GM18858 (cell line): Measurements from ENCODE around the gene MVB12B.

Experiments used
- ATAC-seq: cut with Tn5 transposase; IDR thresholded peaks from one replicate; pipeline ENCODE4 v1.9.1; 2021; ENCODE audit not compliant: unreplicated experiment

Gene MVB12B

GRCh38 chr9:126401581-126401980 lies 75.0 kb downstream of the MVB12B start:
- ATAC-seq = no peak

GRCh38 chr9:126403397-126403796 lies 76.8 kb downstream of the MVB12B start:
- no peak for ATAC-seq

- ATAC-seq = no peak
Observed at GRCh38 chr9:126404459-126404858, 77.8 kb downstream of the MVB12B start.

- ATAC-seq = no peak
Observed at GRCh38 chr9:126406075-126406667, 79.5 kb downstream of the MVB12B start.

DNA sequence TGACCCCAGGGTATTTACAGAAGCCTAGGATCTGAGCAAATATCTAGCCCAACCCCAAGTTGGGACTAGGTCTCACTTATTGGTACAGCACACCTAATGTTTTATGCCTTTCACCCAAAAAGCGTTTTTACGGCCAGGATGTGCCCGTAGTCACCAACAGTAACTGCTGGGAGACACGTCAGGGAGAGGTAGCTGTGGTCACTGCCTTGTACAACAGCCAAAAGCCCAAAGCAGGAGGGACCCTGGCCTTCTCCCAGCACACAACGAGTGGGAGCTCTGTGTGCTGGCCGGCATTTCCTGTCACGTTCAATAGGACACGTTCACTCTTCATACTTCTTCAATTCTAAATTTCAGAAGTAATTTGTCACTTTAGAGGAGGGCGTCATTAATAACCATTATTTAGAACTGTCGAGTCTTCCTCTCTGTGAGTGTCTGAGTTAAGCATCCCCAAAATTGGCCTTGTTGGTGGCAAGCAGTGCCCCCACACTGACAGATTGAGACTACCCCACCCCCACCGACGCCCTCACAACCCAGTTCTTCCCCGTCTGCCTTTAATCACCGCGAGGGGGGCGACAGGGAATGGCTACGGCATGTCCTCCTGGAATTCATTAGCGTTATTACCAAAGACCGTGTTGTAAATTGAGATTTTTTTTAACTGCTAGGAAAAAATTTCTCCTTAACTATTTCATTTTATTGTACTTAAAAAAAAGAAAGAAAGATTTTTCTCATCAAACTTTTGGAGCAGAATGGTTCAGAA lies 80.7 kb downstream of the MVB12B start:
- ATAC-seq = no peak

GRCh38 chr9:126408004-126408403 lies 81.4 kb downstream of the MVB12B start:
- ATAC-seq = no peak

DNA sequence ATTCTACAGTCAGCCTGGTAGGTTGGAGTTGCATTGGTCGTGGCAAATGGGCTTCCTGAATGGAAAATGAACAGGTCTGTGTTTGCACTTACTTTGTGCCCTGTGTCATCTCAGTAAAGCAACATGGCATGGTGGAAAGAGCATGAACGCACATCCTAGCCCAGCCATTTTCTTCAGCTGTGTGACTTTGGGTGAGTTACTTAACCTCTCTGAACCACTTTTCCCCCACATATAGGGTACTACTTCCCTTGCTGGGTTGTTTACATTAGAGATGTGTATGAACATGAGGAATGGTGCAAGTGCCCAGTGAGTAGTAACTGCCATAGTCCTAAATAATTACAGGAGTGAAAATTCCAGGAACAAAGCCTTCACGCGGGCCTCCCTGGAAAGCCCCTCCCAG lies 83.6 kb downstream of the MVB12B start:
- ATAC-seq = no peak

DNA sequence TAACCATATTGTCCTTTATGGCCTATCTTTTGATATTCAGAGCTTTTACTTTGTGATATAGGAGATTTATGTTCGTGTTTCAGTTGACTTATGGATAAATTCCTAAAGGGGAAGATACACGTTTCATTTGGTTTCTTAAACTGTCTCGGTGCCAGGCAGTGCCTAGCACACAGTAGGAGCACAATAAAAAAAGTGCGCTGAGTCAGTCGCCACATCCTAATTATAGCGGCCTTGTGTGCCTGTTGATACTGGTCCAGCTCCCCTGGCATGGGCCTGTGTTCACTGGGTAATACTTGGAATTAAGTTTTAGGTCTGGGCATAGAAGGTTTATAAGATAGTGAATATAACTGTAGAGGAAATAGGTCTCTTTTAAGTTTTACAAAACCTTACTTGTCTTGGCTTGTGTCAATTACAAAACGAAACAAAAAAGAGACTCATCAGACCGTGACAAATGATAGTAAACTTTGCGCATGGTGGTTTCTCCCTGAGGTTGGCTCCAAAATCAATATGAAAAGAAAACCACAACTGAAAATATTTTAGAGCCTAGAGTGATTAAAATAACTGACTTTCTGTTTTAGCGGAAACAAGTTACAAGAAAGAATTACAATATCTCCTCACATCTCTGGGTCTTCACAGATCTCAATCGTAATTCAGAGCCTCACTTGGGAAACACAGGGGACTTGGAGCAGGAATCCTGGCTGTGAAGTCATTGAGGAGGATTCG lies 84.8 kb downstream of the MVB12B start:
- peak; percentile 74 for ATAC-seq

DNA sequence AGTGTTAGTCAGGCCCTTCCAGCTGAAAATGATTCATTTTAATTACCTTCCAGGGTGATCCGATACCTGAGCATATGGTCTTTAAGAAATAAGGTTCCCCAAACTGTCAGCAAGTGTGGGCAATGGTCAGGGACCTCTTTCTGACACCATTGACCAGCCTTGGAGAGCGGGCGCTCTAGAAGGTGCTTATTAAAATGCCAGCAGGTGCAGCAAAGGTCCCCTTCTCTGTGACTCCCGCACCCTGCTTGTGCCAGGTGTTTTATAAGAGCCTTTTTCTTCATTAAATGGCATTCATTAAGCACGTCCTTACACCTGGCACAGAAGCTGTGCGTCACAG lies 85.3 kb downstream of the MVB12B start:
- ATAC-seq = no peak

- no peak for ATAC-seq
Observed at GRCh38 chr9:126412905-126413304, 86.3 kb downstream of the MVB12B start.

DNA sequence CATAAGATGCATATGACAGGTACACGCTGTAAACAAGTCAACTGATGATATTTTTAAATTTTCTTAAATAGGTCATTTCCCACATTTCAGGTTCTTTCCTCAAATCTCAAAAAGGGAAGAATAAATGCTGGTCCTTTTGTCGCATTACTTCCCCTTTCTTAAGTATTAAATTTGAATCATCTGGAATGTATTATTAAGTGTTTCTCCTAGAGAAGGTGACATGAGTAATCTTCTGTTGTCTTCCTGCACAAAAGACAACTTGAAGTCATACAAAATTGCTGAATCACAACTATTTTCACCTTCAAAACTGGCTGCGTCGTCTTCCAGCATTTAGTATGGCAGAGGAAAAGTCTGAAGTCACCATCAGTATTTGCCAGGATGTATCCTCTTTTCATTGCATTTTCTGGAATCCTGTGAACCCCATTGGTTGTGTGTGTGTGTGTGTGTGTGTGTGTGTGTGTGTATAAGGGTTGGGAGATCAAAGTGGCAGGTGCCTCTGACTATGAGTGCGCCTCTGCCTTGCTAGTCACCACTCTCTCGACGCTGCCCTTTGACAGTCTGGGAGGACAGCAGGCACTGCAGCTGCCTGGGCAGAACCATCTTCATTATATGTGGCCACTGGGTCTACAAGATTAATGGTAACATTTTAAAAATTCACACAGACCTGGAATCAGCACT lies 86.9 kb downstream of the MVB12B start:
- no peak for ATAC-seq

DNA sequence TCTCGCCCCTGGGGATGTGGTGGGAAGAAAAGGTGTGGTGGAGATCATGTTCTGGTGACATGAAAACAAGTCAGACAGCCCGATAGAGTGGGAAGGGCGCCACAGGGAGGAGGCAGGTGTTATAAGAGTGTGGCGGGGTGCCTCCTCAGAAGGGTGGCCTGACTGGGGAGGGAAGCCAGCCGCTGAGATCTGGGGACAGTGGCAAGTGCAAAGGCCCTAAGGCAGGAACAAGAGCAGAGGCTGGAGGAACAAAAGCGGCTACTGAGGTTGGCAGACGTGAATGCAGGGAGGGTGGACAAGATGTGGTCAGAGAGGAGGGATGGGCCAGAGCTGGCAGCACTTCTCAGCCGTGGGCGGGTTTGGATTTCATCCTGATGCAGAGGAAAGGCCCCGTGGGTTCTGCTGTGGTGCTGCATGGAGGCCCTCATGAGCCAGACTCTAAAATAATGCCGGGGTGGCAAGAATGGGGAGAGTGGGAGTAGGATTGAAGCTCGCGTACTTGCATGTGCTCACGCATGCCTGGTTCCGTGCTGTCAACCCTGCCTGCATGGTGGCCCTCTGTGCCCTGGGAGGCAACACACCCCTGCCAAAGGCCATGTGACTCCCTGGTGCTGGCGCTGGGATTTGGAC lies 89.2 kb downstream of the MVB12B start:
- no peak for ATAC-seq

- no peak for ATAC-seq
Observed at GRCh38 chr9:126417043-126417442, 90.4 kb downstream of the MVB12B start.

- ATAC-seq = no peak
Observed at GRCh38 chr9:126417684-126418083, 91.1 kb downstream of the MVB12B start.

DNA sequence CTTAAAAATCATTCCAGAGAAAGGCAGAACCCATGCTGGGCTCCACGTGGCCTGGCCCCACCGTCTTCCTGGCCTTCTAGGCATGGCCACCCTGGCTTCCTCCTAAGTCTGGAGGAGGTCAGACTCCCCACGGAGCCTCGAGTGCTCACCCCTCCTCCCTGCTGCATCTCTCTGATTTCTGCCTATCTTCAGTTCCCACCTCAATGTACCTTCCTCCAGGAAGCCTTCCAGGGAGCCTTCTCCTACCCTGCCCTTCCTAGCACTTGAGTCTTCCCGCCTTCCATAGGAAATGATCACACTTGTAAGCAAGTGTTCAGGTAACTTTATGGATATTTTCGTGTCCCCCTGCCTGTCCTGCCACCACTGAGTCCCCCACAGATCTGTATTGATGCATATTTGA lies 92.0 kb downstream of the MVB12B start:
- ATAC-seq = no peak

DNA sequence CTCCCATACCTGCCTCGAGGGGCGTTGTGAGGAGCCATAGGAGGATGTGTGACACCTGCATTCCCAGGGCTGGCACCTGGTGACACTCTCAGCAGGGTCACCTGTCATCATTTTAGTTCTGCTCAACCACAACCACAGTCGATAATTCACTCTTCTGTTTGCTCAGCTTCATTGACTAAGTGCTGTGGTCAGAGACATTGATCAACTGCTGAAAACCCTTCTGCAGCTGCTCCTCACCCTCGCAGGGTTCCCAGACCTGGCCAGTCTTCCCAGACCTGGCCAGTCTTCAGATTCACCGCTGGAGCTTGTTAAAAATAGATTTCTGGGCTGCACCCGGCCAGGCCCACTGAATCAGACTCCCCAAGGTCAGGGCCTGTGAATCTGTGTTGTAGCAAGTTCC lies 92.8 kb downstream of the MVB12B start:
- ATAC-seq = no peak

DNA sequence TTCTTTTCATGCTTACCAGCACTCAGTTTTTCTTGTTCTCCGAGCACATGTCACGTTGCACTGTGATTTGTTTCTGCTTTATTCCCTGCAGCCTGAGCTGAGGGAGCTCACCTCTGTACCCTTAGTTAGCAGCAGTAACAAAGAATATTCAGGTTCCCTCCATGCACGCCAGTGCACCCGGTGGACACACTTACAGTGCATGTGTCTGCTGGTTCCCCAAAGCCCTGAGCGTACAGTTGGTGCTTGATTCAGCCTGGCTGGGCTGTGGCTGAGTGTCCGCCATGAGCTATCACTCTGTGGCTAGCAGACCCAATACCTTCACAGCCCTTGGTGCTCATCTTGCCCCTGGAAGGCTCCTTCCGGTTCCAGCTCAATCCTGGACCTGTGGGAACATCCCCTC lies 93.5 kb downstream of the MVB12B start:
- no peak for ATAC-seq

DNA sequence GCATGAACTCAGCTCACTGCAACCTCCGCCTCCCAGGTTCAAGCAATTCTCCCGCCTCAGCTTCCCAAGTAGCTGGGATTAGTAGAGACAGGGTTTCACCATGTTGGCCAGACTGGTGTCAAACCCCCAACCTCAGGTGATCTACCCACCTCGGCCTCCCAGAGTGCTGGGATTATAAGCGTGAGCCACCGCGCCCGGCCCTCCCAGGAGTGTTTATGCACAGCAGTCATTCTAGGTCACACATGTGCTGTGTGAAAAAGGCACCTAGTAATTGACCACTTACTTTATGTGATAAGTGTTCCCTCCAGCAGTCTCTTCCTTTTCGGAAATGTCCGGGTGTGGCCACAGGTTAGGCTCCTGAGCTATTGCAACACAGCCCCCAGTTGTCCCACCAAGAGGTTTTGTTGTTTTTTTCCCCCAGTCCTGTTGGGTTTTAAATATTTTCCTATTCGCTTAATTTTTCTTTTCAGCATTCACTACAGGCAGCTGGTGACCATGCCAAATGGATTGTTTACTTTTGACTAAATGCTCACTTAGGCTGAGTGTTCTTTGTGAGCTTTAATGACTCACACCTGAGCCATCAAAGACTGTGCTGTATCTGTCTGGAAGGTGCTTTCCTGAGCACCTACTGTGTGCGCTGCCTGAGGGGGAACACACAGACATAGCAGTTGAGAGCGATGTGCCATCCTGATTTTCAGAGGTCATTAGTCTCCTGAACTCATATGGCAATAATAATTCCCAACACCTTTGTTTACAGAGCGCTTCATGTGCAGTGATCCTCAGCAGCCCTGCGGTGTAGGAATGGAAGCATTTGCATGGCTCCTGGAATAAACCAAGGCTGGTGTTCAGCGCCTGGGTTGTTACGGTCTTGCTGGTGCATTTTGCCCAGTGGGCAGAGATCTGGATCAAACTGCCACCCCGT lies 94.3 kb downstream of the MVB12B start:
- ATAC-seq = no peak

DNA sequence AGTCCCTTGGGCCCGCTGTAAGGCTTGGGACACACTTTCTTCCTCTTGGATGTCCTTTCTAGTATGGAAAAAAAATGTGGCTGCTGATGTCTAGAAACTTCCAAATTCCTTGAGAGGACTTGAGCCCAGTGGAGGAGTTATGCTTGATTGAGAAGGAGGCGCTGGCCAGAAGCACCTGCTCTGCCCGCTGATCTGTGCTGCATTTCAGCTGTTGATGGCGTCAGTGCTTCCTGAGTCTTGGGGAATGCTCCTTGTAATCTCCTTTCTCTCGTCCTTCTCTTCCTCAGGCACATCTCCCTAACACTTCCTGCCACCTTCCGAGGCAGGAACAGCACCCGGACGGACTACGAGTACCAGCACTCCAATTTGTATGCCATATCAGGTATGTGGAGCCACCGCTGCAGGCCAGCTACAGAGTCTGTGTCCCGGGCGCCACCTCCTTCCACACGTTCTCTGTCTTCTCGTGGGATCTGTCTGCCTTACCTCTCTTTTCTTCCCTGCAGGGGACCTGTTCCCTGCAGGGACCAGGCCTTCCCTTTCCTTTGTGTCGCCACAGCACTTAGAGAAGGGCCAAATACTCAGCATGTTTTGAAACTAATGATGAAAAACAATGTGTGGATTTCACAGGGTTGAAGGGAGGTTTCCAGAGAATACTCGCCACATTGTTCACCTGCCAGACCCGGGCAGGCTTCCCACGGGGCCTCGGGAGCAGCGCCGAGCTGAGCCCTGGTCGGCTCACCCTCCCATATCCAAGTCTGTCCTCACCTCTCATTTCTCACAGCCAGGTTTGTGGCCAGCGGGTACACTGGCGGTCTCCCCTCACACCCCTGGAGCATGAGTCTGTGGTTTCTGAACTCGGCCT lies 95.2 kb downstream of the MVB12B start:
- ATAC-seq = no peak
